ENCODE data around the gene WDR45B.

GRCh38 chr17:82565551-82565950 lies 82.7 kb downstream of the WDR45B start:
- no peak for TF ChIP-seq CTCF (IDR thresholded peaks at IDR 0.05; ENCODE audit: low read length)
- no peak for TF ChIP-seq EZH2 (IDR thresholded peaks at IDR 0.05; ENCODE audit: borderline replicate concordance, low read length)

Measured in OCI-LY1 (cell line).